ENCODE data around the gene MITF.

GRCh38 chr3:69855436-69856162, 116.3 kb downstream of the MITF start:
- TF ChIP-seq CTCF (IDR thresholded peaks at IDR 0.05) (no peak), POLR2A (IDR thresholded peaks at IDR 0.05) (no peak)
